GM18951 (cell line): ENCODE results near the gene RAB31.
"Not testable (repeated sequence)": the region's sequence is repeated elsewhere in the genome, so short reads cannot be mapped to it uniquely, and the experiment has no call there.

Source experiments
- POLR2A ChIP-seq: IDR thresholded peaks from 4 replicates; pipeline ENCODE4 v1.6.1; 2011; ENCODE audit warnings: mild to moderate bottlenecking; ENCODE audit not compliant: insufficient read length, insufficient read depth; ENCODE audit errors: extremely low read depth
- in situ Hi-C: fragments of 300-500 bp; cut with MboI; formaldehyde crosslinking; loops from one replicate; pipeline ENCODE4 v1.12.0; 2022; ENCODE audit warnings: low sequenced_read_pairs, mixed read lengths, inconsistent platforms; ENCODE audit not compliant: unreplicated experiment

Gene RAB31, protein sequence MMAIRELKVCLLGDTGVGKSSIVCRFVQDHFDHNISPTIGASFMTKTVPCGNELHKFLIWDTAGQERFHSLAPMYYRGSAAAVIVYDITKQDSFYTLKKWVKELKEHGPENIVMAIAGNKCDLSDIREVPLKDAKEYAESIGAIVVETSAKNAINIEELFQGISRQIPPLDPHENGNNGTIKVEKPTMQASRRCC

DNA sequence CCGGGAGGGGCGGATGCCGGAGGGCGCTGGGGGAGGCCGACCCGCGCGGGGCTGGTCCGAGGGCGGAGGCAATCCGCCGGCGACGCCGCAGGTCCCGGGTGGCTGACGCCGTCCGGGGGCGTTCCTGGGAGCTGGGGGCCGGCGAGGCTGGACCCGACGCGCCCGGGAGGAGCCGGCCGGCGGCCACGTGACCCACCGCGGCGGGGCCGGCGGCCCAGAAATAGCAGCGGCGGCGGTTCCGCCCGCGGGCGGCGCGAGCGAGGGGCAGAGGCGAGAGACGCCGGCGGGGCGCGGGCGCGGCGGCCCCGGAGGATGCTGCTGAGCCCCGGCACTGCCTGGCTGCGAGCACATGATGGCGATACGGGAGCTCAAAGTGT is at the start of gene RAB31:
TSS of gene RAB31 (plus strand) at position 245 of the 377 bp plus-strand sequence. CDS start at position 350, 105 bp downstream.
- TF ChIP-seq POLR2A, result peak; percentile 58
- in situ Hi-C loops, result no loop called here

DNA sequence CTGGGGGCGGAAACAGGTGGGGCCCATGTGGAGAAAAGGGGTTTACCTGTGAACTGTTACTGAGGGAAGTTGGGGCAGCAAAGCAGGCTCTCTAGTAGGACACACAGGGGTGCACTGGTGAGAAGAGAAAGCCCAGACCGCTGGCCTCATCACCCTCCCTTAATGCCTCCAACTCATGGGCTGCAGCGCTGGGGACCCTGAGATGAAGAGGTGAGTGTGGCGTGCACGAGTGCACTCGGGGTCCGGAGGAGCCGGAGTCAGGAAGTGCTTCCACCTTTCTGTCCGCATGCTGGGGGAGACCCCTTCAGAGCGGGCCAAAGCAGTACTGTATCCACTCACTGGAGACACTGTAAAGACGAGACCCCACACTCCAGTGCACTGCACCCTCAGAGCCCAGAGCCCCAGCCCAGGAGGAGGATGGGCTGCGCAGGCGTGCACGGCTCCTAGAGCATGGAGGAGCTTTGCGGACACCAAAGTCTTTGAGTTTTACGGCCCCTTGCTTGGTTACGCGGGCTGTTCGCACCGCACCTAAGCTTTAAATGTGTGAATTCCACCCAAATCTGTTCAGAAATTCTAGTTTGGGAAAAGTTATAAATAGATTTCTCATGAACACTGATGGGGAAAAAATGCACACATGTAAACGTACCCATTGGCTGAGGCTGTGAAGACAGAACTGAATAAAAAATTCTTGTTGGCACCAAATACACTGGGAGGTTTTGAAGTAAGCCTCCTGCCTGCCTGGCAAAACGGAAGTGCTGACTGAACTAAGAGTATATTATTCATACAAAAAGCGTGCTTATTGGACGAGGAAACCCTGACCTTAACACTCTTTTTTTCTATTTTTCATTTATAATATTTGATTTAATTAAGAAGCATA is 48.4 kb upstream of the RAB31 start:
- in situ Hi-C loops, result no loop called here
- no peak for TF ChIP-seq POLR2A

DNA sequence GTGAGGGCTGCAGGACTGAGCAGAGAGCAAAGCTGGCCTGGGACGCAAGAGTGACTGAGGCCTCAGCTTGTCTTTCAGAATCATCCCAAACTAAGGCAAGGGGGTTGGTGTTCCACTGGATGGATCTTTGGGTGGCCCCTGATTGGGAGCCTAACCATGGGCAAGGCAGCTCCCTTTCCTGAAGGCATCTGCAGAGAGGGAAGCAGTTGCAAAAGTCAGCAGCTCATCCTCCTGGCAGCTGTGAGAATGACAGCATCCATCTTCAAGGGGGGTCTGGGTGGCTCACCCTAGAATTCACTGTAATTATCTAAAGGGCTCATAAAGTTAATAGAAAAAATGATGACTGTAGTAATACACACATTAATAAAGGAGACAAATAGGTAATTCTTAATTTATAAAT is 46.5 kb upstream of the RAB31 start:
- in situ Hi-C loops, result no loop called here
- no peak for TF ChIP-seq POLR2A

DNA sequence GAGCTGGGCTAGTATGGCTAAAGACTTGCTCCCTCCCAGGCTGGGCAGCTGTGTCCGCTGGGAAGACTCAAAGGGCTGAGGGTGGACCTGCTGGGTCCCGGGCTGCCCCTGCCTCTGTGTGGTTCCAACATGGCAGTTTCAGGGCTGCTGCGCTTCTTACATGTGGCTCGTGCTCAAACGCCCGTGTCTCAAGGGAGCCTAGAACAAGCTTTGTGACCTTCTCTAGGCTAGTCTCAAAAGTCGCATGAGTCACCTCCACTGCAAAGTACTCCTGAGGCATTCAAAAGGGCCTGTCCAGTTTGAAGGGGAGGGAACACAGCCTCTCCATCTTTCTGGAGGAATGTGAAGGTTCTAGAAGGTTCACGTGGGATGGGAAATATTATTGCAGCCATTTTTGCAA is 44.7 kb upstream of the RAB31 start:
- in situ Hi-C loops, result no loop called here
- no peak for TF ChIP-seq POLR2A

DNA sequence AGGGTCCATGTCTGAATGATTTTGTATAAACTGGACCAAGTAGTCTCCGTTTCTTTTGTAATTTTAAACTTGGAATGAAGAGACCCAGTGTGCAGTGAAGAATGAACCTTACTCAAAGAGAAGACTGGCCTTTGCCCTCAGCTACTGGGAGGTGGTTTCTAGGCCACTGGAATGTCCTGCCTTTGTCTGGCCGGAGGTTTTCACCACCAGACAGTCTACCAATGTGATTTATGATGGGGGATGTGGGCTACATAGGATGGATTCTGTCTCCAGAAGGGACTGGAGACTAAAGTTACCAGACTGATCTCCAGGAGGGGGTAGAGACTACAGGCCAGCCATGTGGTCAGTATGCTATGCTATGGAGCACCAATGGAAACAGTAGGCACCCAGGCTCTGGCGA is 42.8 kb upstream of the RAB31 start:
- no peak for TF ChIP-seq POLR2A
- in situ Hi-C loops, result no loop called here

DNA sequence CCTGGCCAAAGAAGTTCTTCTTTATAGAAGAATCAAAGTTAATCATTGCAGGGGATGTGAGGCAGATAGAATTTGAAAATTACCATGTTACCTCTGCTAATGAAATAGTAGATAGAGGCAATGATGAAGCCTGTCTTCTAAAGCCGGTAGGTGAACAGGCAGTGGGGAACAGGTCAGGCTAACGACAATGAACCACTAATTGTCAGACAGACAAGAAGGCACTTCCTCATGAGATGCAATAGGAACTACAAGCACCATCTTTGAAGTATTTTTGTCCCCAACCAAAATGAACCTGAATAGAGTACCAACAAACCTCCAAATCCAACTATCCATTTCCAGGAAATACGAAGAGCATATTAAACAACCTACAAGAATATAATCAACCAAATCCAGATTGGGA is 41.6 kb upstream of the RAB31 start:
- no peak for TF ChIP-seq POLR2A
- in situ Hi-C loops, result no loop called here

DNA sequence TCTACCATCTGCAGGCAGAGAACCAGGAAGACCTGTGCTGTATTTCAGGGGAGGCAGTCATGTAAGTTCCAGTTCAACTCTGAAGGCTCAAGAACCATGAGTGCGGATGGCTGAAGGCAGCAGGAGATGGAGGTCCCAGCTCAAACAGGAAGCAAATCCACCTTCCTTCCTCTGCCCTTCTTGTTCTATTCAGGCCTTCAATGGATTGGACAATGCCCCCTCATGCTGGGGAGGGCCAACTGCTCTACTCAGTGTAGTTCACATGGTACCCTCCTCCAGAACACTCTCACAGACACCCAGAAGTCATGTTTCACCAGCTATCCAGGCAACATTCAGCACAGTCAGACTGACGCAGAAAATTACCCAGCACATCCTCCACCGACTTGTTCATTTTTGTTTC is 39.1 kb upstream of the RAB31 start:
- TF ChIP-seq POLR2A, result no peak
- in situ Hi-C loops, result no loop called here

DNA sequence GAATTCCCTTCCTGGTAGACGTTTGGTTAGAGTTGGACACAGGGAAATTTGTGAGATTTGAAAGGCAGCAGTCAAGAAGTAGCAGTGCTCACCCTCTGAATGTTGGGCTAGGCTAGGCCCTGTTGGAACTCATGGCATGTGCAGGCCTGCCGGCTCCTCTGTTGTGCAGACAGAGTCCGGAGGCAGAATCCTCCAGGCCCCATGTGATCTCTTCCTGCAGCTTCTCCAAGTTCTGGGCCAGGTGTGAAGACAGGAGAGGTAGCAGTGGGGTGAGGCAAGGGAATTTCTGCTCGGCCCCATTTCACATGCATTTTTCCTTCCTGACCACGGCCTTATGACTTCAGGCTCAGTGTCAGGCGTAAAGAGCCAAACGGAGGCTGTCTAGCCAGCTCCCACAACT is 36.9 kb upstream of the RAB31 start:
- in situ Hi-C loops, result no loop called here

DNA sequence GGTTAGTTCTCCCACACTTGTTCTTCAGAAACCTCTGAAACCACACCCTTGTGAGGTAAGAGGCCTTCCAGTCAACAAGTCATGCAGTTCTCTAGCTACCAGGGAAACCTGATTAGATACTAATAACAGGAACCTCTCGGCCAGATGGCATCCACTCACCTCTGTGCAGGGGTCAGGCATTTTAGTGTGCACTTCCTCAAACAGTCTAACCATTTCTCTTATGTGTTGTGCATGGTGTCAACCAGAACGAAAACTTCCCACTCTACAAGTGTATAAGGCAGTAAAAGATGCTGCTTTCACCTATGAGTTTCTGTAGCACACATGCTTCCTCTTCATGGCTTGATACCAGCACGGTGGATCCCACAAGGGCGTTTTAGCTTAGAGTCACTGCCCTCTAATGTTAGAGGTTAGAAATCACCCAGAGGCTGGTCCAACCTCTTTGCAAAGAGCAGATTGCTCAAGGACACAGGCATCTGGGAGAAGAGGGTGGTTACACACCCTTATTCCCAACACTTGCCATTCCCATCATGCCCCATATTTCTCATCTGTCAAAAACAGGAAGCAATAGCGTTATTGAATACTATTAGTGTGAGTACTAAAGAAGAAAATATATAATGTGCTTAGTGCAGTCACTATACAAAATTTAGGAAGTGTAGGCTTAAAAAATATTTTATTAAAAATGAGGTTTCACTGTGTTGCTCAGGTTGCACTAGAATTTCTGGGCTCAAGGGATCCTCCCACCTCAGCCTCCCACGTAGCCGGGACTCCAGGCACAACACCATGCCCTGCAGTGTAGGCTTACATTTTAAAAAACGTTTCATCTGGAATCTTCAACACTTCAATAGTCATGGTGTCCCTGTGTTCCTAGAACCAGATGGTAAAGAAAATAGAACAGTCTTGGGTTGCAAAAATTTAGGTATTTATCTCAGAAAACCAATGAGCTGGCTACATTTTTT is 34.5 kb upstream of the RAB31 start:
- in situ Hi-C loops, result no loop called here
- TF ChIP-seq POLR2A, result no peak

More for the DNA sequence above, 36.9 kb upstream of the RAB31 start:
- TF ChIP-seq POLR2A, result no peak

DNA sequence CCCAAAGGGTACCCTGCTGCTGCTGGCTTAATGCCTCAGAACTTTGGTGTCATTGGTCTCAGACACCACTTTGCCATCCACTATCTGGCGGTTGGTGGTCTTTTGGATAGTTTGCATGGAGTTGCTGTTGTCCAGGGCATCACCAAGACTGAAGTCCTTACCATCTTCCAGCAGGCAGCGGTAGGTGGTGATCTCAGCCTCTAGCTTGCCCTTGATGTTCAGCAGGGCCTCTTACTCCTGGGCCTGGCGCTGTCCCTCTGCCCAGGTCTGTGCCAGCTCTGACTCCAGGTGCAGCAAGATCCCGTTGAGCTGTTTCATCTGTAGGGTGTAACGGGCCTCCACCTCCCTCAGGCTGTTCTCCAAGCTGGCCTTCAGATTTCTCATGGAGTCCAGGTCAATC is 29.9 kb upstream of the RAB31 start:
- in situ Hi-C loops, result not testable (repeated sequence)

DNA sequence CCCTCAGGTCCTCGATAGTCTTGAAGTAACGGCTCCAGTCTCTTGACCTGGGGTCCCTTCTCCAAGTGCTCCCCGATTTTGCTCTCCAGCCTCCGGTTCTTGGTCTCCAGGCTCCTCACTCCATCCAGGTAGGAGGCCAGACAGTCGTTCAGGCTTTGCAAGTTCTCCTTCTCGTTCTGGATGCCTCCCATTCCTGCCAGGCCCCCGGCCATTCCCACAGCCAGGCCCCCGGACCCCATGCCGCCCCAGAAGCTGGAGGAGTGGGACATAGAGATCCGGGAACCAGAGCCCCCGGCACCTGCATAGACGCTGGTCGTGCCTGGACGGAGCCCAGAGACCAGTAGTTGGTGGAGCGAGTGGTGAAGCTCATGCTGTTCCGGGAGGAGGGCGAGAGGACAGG is 29.0 kb upstream of the RAB31 start:
- in situ Hi-C loops, result no loop called here
- TF ChIP-seq POLR2A, result no peak

DNA sequence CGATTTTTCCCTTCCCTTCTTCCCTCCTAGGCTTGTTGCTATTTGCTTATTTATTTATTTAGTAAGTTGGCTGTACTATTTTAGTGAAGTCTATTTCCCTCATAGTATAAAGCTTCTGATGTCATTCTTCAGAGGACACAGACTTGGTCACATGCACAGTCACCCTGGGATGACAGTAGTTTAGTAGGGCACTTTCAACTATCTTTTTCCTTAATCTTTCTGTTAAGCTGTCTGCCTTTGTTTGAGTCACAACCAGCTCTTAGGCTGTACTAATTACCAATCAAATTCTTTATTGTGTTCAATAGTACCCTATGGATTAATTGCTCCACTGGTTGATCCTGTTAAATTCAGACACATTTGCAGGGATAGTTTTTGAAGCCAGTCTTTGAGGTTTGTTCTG is 26.9 kb upstream of the RAB31 start:
- in situ Hi-C loops, result no loop called here

DNA sequence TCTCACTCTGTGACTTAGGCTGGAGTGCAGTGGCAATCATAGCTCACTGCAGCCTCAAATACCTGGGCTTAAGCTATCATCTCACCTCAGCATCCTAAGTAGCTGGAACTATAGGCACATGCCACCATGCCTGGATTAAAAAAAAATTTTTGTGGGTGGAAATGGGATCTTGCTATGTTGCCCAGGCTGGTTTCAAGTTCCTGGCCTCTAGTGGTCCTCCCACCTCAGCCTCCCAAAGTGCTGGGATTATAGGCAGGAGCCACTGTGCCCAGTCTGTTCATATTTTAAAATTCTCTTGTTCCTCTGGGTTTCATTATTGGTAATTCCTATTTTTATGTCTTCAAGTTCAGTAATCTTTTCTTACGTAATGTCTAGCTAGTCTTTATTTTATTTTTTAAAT is 25.5 kb upstream of the RAB31 start:
- no peak for TF ChIP-seq POLR2A
- in situ Hi-C loops, result no loop called here

More for the DNA sequence above, 26.9 kb upstream of the RAB31 start:
- TF ChIP-seq POLR2A, result no peak
